CD4-positive, CD25-positive, alpha-beta regulatory T cell (primary cell): Measurements from ENCODE around the gene RIOK2. TPM values are rescaled to one million over a fixed set of nuclear protein-coding genes. Genes with fewer than 3 reads are reported as not detected.

Experiments used
- ATAC-seq, 2 donors: fragments of 150-1000 bp; cut with Tn5 transposase; one replicate each; pipeline ENCODE4 v1.10.0; 2021; ENCODE audit warnings: low read depth in 2 of 2, moderate number of reproducible peaks in 2 of 2, moderate library complexity in 1 of 2
- DNase-seq, 3 donors: peaks; one replicate each; pipeline versions ENCODE4 v3.0.0 to v3.0.0-alpha.2; 2012 to 2022; ENCODE audit warnings: mixed read lengths in 1 of 3
- H3K27ac ChIP-seq: one replicate; pipeline ENCODE4 v1.7.0; 2013; ENCODE audit warnings: mild to moderate bottlenecking, low read length; ENCODE audit not compliant: insufficient read depth, poor library complexity, severe bottlenecking
- H3K27me3 ChIP-seq: one replicate; pipeline ENCODE4 v1.7.0; 2013; ENCODE audit warnings: low read length; ENCODE audit not compliant: control insufficient read depth, insufficient read depth
- H3K36me3 ChIP-seq: one replicate; pipeline ENCODE4 v1.7.0; 2013; ENCODE audit warnings: mild to moderate bottlenecking, low read length, moderate library complexity; ENCODE audit not compliant: control insufficient read depth, insufficient read depth
- H3K4me1 ChIP-seq: 2 replicates; pipeline ENCODE4 v1.7.0; 2013; ENCODE audit warnings: mild to moderate bottlenecking, low read length; ENCODE audit not compliant: insufficient read depth, control insufficient read depth, poor library complexity, severe bottlenecking
- H3K4me3 ChIP-seq: one replicate; pipeline ENCODE4 v1.7.0; 2013; ENCODE audit warnings: low read depth, mild to moderate bottlenecking, low read length, moderate library complexity
- H3K9me3 ChIP-seq, 2 experiments: 1 replicate in 1 of 2; 2 replicates in 1 of 2; pipeline ENCODE4 v1.7.0; 2013; ENCODE audit warnings: low read length in 2 of 2, mild to moderate bottlenecking in 1 of 2, moderate library complexity in 1 of 2; ENCODE audit not compliant: control insufficient read depth in 2 of 2
- H3K27ac Mint-ChIP-seq, 3 donors: one replicate each; pipeline ENCODE4 v1.8.0; 2020 to 2022; ENCODE audit warnings: mild to moderate bottlenecking in 3 of 3, mixed read lengths in 3 of 3, moderate library complexity in 2 of 3
- H3K27me3 Mint-ChIP-seq: one replicate; pipeline ENCODE4 v1.8.0; 2022; ENCODE audit warnings: mild to moderate bottlenecking, mixed read lengths
- H3K36me3 Mint-ChIP-seq: one replicate; pipeline ENCODE4 v1.8.0; 2020; ENCODE audit warnings: mixed read lengths
- H3K4me1 Mint-ChIP-seq, 4 donors: one replicate each; pipeline ENCODE4 v1.8.0; 2020 to 2022; ENCODE audit warnings: mixed read lengths in 4 of 4, mild to moderate bottlenecking in 1 of 4
- H3K4me3 Mint-ChIP-seq, 4 donors: one replicate each; pipeline ENCODE4 v1.8.0; 2020 to 2022; ENCODE audit warnings: mild to moderate bottlenecking in 4 of 4, mixed read lengths in 4 of 4, moderate library complexity in 3 of 4
- H3K9me3 Mint-ChIP-seq, 7 donors: one replicate each; pipeline ENCODE4 v1.8.0; 2020 to 2022; ENCODE audit warnings: mixed read lengths in 7 of 7, mild to moderate bottlenecking in 3 of 7, moderate library complexity in 2 of 7
- polyA plus RNA-seq, 4 donors: library from polyadenylated mRNA; unstranded; fragments of 300-500 nt; fragmentation: Illumina TruSeq; gene quantifications; one replicate each; pipeline ENCODE4 v1.2.3, GENCODE V29; 2021
- total RNA-seq: library from RNA; stranded (reverse); gene quantifications from one replicate; pipeline ENCODE4 v1.2.3, GENCODE V29; 2022

Gene RIOK2
- total and polyA plus RNA-seq, 5 donors from 2014 or later, result 22.9 to 34.3 (median 24.8) TPM

GRCh38 chr5:97135868-97136267, 47.2 kb downstream of the RIOK2 start:
- H3K36me3 Mint-ChIP-seq, result no peaks in the 10 kb centered on the region

DNA sequence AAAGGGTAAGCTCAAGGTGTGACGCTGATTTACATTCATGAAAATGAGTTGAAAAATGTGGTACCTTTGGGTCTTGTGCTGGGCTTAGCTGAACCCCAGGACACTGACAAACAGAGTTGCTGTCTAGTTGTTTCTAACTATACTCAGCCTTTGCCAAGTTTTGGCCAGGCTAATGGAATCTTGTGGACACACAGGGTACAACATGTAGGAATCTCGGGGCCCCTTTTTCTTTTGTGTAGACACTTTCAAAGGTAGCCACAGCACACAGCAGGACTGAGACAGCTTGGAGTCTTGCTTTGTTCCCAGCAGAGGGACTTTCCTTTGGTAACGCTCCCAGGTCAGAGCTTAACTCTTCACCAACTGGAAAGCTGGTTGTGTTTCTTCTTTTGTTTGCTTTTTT, 48.4 kb downstream of the RIOK2 start:
- Histone ChIP-seq H3K27me3 (peaks cover 7% of the 10 kb centered on the region), H3K9me3 (no peaks in the 10 kb centered on the region), H3K4me1 (no peaks in the 10 kb centered on the region), H3K27ac (no peak overlapping the region), H3K4me3 (no peak overlapping the region), H3K36me3 (no peaks in the 10 kb centered on the region)
- no peak overlapping the region for H3K27ac Mint-ChIP-seq
- ATAC-seq, result no peak
- no peak overlapping the region for H3K4me3 Mint-ChIP-seq
- DNase-seq, result no peak
- peaks cover 0 to 2% (median 0%) of the 10 kb centered on the region in 7 donors for H3K9me3 Mint-ChIP-seq
- peaks cover 11% of the 10 kb centered on the region for H3K27me3 Mint-ChIP-seq
- peaks cover 0 to 4% (median 0%) of the 10 kb centered on the region in 4 donors for H3K4me1 Mint-ChIP-seq
- no peaks in the 10 kb centered on the region for H3K36me3 Mint-ChIP-seq

More at GRCh38 chr5:97135868-97136267, 47.2 kb downstream of the RIOK2 start:
- Histone ChIP-seq H3K27me3 (peaks cover 7% of the 10 kb centered on the region), H3K9me3 (no peaks in the 10 kb centered on the region), H3K4me1 (no peaks in the 10 kb centered on the region), H3K4me3 (no peak overlapping the region), H3K36me3 (no peaks in the 10 kb centered on the region), H3K27ac (no peak overlapping the region)
- Mint-ChIP-seq H3K27ac (no peak overlapping the region), H3K27me3 (peaks cover 16% of the 10 kb centered on the region), H3K4me1 (peaks cover 0 to 4% (median 0%) of the 10 kb centered on the region in 4 donors), H3K4me3 (no peak overlapping the region), H3K9me3 (peaks cover 0 to 2% (median 0%) of the 10 kb centered on the region in 7 donors)
- DNase-seq, result no peak
- ATAC-seq, result no peak

DNA sequence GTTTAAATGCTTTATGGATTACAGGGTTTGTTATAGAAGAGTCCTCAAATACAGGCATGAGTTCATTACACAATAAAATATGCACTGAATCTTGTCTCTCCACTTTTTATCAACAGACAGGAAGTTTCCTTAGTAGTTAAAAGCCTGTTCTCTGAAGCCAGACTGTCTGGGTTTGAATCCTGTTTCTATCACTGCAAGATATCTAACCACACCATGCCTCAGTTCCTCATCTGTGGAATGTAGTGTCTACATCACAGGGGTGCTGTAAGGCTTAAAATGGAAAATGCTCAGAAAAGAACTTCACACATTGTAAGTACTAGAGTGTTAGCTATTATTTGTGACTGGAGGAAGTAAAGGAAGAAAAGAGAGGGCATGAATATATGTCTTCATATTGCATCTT, 49.9 kb downstream of the RIOK2 start:
- H3K36me3 Mint-ChIP-seq, result no peaks in the 10 kb centered on the region

GRCh38 chr5:97131921-97132320, 51.1 kb downstream of the RIOK2 start:
- no peaks in the 10 kb centered on the region for H3K36me3 ChIP-seq
- no peak for ATAC-seq
- Mint-ChIP-seq H3K27me3 (peaks cover 20% of the 10 kb centered on the region), H3K9me3 (peaks cover 0 to under 1% (median 0%) of the 10 kb centered on the region in 7 donors), H3K4me3 (no peak overlapping the region), H3K36me3 (no peaks in the 10 kb centered on the region), H3K27ac (no peak overlapping the region), H3K4me1 (peaks cover 0 to 7% (median 0%) of the 10 kb centered on the region in 4 donors)
- H3K27ac ChIP-seq, result no peak overlapping the region
- no peaks in the 10 kb centered on the region for H3K4me1 ChIP-seq
- H3K4me3 ChIP-seq, result no peak overlapping the region
- no peak for DNase-seq
- no peaks in the 10 kb centered on the region for H3K9me3 ChIP-seq
- peaks cover 2% of the 10 kb centered on the region for H3K27me3 ChIP-seq

More for the DNA sequence above, 49.9 kb downstream of the RIOK2 start:
- DNase-seq (no peak), ATAC-seq (no peak)
- Mint-ChIP-seq H3K27ac (no peak overlapping the region), H3K9me3 (no peaks in the 10 kb centered on the region), H3K4me3 (no peak overlapping the region), H3K27me3 (peaks cover 9% of the 10 kb centered on the region), H3K4me1 (peaks cover 0 to 7% (median 0%) of the 10 kb centered on the region in 4 donors)
- Histone ChIP-seq H3K4me3 (no peak overlapping the region), H3K9me3 (no peaks in the 10 kb centered on the region), H3K27ac (no peak overlapping the region), H3K36me3 (no peaks in the 10 kb centered on the region), H3K27me3 (no peaks in the 10 kb centered on the region), H3K4me1 (no peaks in the 10 kb centered on the region)

DNA sequence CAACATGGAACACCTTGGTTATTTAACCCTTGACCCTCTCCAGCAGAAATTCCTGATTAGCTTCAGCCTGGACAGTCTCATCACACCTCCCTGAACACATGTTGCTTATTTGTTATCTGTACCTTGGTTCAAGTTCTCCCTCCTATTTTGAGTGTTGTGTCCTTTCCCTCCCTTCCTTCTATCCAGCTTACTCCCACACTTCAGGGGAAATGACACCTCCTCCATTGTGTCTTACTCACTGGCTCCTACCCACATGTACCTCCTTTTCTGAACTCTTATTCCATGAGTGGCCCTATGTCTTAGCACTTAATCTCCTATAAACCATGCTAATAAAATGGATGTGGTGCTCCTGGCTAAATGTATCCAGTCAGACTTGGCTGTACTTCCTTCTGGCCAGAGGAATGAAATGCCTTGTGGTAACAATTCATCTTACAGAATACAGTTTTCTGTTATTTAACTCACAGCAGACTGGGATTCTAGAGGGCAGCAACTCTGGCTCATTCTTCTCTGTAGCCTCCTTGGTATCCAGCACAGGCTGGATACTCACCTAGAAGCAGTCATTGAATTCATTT, 51.8 kb downstream of the RIOK2 start:
- Histone ChIP-seq H3K4me3 (no peak overlapping the region), H3K9me3 (no peaks in the 10 kb centered on the region), H3K36me3 (no peaks in the 10 kb centered on the region), H3K27me3 (peaks cover 2% of the 10 kb centered on the region), H3K4me1 (no peaks in the 10 kb centered on the region), H3K27ac (no peak overlapping the region)
- DNase-seq (no peak), ATAC-seq (no peak)
- Mint-ChIP-seq H3K27me3 (peaks cover 24% of the 10 kb centered on the region), H3K27ac (peak overlapping the region in 1 of 3 donors; percentile 53), H3K9me3 (peaks cover 0 to 2% (median 0%) of the 10 kb centered on the region in 7 donors), H3K36me3 (no peaks in the 10 kb centered on the region), H3K4me3 (no peak overlapping the region), H3K4me1 (peaks cover 0 to 7% (median 0%) of the 10 kb centered on the region in 4 donors)

- no peak overlapping the region for H3K4me3 ChIP-seq
- Mint-ChIP-seq H3K4me3 (no peak overlapping the region), H3K4me1 (peaks cover 0 to 3% (median 0%) of the 10 kb centered on the region in 4 donors), H3K27me3 (peaks cover 24% of the 10 kb centered on the region), H3K27ac (no peak overlapping the region), H3K9me3 (peaks cover 0 to 2% (median 0%) of the 10 kb centered on the region in 7 donors), H3K36me3 (no peaks in the 10 kb centered on the region)
- peaks cover 11% of the 10 kb centered on the region for H3K27me3 ChIP-seq
- no peaks in the 10 kb centered on the region for H3K9me3 ChIP-seq
- H3K36me3 ChIP-seq, result no peaks in the 10 kb centered on the region
- DNase-seq, result no peak
- no peak overlapping the region for H3K27ac ChIP-seq
- ATAC-seq, result no peak
- no peaks in the 10 kb centered on the region for H3K4me1 ChIP-seq
These were observed 55.3 kb downstream of the RIOK2 start for GRCh38 chr5:97127727-97128126.

- H3K36me3 ChIP-seq, result no peaks in the 10 kb centered on the region
- H3K4me3 Mint-ChIP-seq, result no peak overlapping the region
These were observed 57.8 kb downstream of the RIOK2 start for GRCh38 chr5:97125125-97125683.

DNA sequence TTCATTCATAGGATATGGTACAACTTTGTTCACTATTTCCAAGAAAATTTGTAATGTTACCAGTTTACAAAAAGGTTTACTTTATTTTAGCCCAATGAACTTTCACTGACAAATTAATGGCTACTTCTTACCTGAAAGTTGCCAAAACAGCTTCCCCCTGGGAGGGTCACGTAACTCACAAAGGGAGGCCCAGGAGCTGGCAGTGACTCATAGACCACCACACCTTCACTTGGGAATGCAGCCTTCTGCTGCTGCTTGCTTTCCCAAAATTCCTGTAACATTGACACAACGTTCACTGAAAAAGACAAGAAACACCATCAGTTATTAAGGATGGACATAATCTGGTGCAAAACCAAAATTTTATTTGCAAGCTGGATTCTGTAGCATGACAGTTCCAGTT, 58.7 kb downstream of the RIOK2 start:
- no peaks in the 10 kb centered on the region for H3K36me3 ChIP-seq
- peaks cover 23% of the 10 kb centered on the region for H3K27me3 ChIP-seq
- H3K9me3 ChIP-seq, result no peaks in the 10 kb centered on the region
- H3K4me3 ChIP-seq, result no peak overlapping the region
- H3K27ac ChIP-seq, result no peak overlapping the region
- H3K27me3 Mint-ChIP-seq, result peaks cover 21% of the 10 kb centered on the region
- H3K4me3 Mint-ChIP-seq, result no peak overlapping the region
- no peak for DNase-seq
- peaks cover 0 to 3% (median 0%) of the 10 kb centered on the region in 4 donors for H3K4me1 Mint-ChIP-seq
- peaks cover 0 to 2% (median 0%) of the 10 kb centered on the region in 7 donors for H3K9me3 Mint-ChIP-seq
- no peaks in the 10 kb centered on the region for H3K36me3 Mint-ChIP-seq
- H3K4me1 ChIP-seq, result no peaks in the 10 kb centered on the region
- ATAC-seq, result no peak
- H3K27ac Mint-ChIP-seq, result no peak overlapping the region

More at GRCh38 chr5:97125125-97125683, 57.8 kb downstream of the RIOK2 start:
- Mint-ChIP-seq H3K27ac (no peak overlapping the region), H3K36me3 (no peaks in the 10 kb centered on the region), H3K9me3 (peaks cover 0 to 2% (median 0%) of the 10 kb centered on the region in 7 donors), H3K4me1 (peaks cover 0 to 3% (median 0%) of the 10 kb centered on the region in 4 donors), H3K27me3 (peaks cover 24% of the 10 kb centered on the region)
- ATAC-seq (no peak), DNase-seq (no peak)
- H3K4me3 ChIP-seq, result no peak overlapping the region
- peaks cover 21% of the 10 kb centered on the region for H3K27me3 ChIP-seq
- no peak overlapping the region for H3K27ac ChIP-seq
- H3K9me3 ChIP-seq, result no peaks in the 10 kb centered on the region
- H3K4me1 ChIP-seq, result no peaks in the 10 kb centered on the region
